Coronary artery (tissue), 2 donors: ENCODE data around the gene DYSF.
A peak's percentile ranks its signal among the peaks of the same experiment; 100 is the strongest.

Source experiments
- DNase-seq: peaks from one replicate; pipeline ENCODE4 v3.0.0-alpha.2; 2017; ENCODE audit warnings: low spot score
- H3K27ac ChIP-seq, 2 donors: fragments of 200-600 bp; sonication (generic); one replicate each; pipeline ENCODE4 v1.5.1; 2016 to 2019
- H3K4me3 ChIP-seq: fragments of 200-600 bp; sonication (generic); 2 replicates; pipeline ENCODE4 v1.5.1; 2016; ENCODE audit warnings: mild to moderate bottlenecking, moderate library complexity
- TF ChIP-seq, protein P1 (sequence below): fragments of 200-600 bp; sonication (generic); IDR thresholded peaks from one replicate; pipeline ENCODE4 v1.5.1; 2019; ENCODE audit warnings: antibody characterized with exemption

Gene DYSF

DNA sequence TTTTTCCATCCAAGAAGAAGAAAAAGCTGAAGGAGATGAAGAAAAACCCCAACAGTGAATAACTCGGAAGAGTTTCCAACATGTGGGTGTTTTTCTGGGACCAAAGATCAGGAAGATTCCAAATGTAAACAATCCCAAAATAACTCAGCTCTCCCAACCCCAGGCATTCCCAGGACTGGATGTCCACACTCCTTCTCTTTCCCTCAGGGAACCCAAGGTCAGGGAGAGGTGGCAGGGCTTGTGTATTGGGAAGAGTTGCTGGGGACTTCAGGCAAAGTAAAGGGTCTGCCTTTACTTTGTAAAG is 268.0 kb downstream of the DYSF start:
- DNase-seq, result peak; percentile 75
- no peak overlapping the region for H3K4me3 ChIP-seq
- H3K27ac ChIP-seq, result peak overlapping the region; percentile 64 to 88
- TF ChIP-seq, protein P1, sequence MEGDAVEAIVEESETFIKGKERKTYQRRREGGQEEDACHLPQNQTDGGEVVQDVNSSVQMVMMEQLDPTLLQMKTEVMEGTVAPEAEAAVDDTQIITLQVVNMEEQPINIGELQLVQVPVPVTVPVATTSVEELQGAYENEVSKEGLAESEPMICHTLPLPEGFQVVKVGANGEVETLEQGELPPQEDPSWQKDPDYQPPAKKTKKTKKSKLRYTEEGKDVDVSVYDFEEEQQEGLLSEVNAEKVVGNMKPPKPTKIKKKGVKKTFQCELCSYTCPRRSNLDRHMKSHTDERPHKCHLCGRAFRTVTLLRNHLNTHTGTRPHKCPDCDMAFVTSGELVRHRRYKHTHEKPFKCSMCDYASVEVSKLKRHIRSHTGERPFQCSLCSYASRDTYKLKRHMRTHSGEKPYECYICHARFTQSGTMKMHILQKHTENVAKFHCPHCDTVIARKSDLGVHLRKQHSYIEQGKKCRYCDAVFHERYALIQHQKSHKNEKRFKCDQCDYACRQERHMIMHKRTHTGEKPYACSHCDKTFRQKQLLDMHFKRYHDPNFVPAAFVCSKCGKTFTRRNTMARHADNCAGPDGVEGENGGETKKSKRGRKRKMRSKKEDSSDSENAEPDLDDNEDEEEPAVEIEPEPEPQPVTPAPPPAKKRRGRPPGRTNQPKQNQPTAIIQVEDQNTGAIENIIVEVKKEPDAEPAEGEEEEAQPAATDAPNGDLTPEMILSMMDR, result no peak

DNA sequence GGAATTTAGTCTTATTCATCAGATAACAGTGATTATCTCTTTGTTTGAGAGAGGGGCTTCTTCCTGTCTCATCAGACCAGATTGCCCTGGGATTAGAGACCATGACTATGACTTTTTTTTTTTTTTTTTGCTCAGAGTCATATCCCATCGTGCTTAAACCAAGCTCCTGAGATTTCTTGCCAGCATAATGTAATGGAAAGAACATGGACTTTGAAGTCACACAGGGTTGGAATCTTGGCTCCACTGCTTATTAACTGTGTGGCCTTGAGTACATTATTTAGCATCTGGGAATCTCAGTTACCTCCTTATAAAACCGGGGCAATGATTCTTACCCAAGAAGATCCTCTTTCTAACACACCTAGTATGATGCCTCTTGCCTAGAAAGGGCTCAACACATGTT is 268.3 kb downstream of the DYSF start:
- DNase-seq, result no peak
- no peak overlapping the region for H3K4me3 ChIP-seq
- peak overlapping the region; percentile 64 to 88 for H3K27ac ChIP-seq
- TF ChIP-seq, protein P1, result no peak

DNA sequence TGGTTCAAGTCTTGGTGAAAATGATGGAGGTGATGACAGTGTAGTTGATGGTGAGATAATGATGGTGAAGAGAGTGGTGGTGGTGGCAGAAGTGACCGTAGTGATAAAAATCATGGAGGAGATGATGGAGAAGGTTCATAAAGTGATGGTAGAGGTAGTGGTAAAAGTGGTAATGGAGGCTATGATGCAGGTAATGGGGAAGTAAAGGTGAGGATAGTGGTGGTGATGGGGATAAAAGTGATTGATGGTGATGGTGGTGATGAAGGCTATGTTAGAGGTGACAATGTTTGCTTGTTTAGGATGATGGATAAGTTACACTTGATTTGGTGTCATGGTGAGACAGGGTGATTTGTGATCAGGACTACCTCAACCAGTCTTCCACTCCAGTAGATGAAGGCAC is 268.9 kb downstream of the DYSF start:
- TF ChIP-seq, protein P1, result no peak
- no peak for DNase-seq
- H3K4me3 ChIP-seq, result no peak overlapping the region
- H3K27ac ChIP-seq, result peak overlapping the region; percentile 64 to 88

DNA sequence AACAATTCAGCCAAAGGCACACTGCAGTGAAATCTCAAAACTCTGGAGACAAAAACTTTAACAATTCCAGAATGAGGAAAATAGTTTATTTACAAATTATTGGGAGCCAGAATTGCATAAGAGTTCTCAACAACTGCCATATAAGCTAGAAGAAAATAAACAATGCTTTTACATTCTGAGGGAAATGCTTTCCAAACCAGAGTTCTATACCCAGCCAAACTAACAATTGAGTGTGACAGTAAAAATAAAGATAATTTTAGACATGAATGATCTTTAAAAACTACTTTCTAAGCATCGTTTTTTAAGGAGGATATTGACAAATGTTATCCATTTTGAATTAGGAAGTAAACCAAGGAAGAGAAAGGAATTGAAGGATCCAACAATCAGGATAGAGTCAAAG is 271.4 kb downstream of the DYSF start:
- no peak for DNase-seq
- Histone ChIP-seq H3K4me3 (no peak overlapping the region), H3K27ac (no peak overlapping the region)
- TF ChIP-seq, protein P1, result no peak

DNA sequence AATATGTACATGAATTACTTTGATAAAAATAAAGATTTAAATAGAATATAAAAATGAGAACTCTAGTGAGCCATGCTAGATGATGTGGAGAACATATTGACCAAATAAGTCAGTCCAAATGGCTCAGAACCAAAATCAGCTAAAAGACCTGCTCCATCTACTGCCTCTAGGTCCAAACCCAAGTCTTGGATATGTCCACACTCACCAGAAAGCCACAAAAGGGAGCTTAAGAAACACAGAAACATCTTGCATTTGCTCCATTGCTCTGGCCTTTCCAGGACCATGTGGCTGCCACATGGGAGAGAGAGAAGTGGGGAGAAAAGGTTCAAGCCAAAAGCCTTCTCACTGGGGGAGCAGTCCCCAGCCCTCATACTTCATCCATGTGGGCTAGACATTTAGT is 272.5 kb downstream of the DYSF start:
- no peak overlapping the region for H3K4me3 ChIP-seq
- peak; percentile 41 for DNase-seq

DNA sequence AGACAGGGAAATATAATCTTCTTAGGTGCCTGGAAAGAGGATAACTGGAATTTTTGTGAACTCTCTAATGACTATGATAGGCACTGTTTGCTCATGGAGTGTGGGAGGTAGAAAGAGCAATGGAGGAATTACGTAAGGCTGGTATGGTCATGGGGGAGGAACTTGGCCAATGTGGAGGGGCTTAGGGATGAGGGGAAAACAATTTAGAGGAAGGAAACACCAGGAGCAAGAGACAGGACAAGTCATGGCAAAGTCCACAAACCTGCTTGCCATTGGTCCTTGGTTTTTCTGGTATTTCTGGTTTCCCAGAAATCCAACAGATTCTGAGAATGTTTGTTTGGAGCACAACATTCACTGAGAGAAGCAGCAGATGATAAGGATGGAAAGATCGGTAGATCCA is 274.2 kb downstream of the DYSF start:
- TF ChIP-seq, protein P1, result no peak
- Histone ChIP-seq H3K27ac (no peak overlapping the region), H3K4me3 (no peak overlapping the region)
- DNase-seq, result no peak

More for the DNA sequence above, 272.5 kb downstream of the DYSF start:
- no peak overlapping the region for H3K27ac ChIP-seq
- TF ChIP-seq, protein P1, result no peak

DNA sequence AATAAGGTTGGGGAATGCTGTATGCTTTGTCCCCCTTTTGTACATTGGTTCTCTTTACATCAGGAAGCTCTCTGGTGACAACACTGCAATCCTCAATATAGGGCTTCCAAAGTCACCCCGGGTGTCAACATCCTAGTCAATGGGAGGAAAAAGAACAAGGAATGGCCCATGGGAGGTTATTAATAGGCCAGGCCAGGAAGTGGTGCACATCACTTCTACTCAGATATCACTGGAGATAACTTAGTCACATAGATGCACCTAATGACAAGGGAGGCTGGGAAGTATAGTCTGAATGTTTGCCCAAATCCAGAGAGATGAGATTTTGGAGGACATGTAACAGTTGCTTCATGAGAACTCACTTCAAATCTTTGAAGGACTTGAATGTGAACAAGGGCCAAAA is 274.7 kb downstream of the DYSF start:
- H3K27ac ChIP-seq, result no peak overlapping the region
- no peak overlapping the region for H3K4me3 ChIP-seq
- DNase-seq, result peak; percentile 5
- TF ChIP-seq, protein P1, result no peak
